HG02885 (cell line): ENCODE data around the gene KRT83.

Source experiments
- ATAC-seq: cut with Tn5 transposase; IDR thresholded peaks from one replicate; pipeline ENCODE4 v1.9.1; 2021; ENCODE audit warnings: mild to moderate bottlenecking; ENCODE audit not compliant: unreplicated experiment, poor library complexity

The KRT83 gene

GRCh38 chr12:52320784-52321400 is at the start of gene KRT83:
Gene KRT83, minus strand, starts transcription at chr12:52321398. Its CDS starts 63 bp downstream, at chr12:52321335.
- no peak for ATAC-seq

- no peak for ATAC-seq
Measured at GRCh38 chr12:52369809-52370208, 48.6 kb upstream of the KRT83 start.

- ATAC-seq: no peak
Measured at GRCh38 chr12:52369211-52369610, 48.0 kb upstream of the KRT83 start.

GRCh38 chr12:52368508-52368907 is 47.3 kb upstream of the KRT83 start:
- ATAC-seq: no peak

GRCh38 chr12:52367876-52368275 is 46.7 kb upstream of the KRT83 start:
- no peak for ATAC-seq

GRCh38 chr12:52366738-52367485 is 45.7 kb upstream of the KRT83 start, which contains the start of gene KRT85:
Gene KRT85, minus strand, starts transcription at chr12:52367481. Its CDS starts 76 bp downstream, at chr12:52367405.
- no peak for ATAC-seq

GRCh38 chr12:52364901-52365489 is 43.8 kb upstream of the KRT83 start:
- ATAC-seq: no peak

- no peak for ATAC-seq
Measured at GRCh38 chr12:52364061-52364460, 42.9 kb upstream of the KRT83 start.

- no peak for ATAC-seq
Measured at GRCh38 chr12:52363111-52363679, 42.0 kb upstream of the KRT83 start.

- no peak for ATAC-seq
Measured at GRCh38 chr12:52362118-52362726, 41.0 kb upstream of the KRT83 start.

GRCh38 chr12:52361553-52361952 is 40.4 kb upstream of the KRT83 start:
- no peak for ATAC-seq

GRCh38 chr12:52360663-52361271 is 39.6 kb upstream of the KRT83 start:
- ATAC-seq: no peak

GRCh38 chr12:52360106-52360662 is 39.0 kb upstream of the KRT83 start:
- ATAC-seq: no peak

GRCh38 chr12:52359621-52360061 is 38.4 kb upstream of the KRT83 start:
- no peak for ATAC-seq

GRCh38 chr12:52358575-52359350 is 37.6 kb upstream of the KRT83 start:
- peak; percentile 98 for ATAC-seq

- no peak for ATAC-seq
Measured at GRCh38 chr12:52356762-52357580, 35.8 kb upstream of the KRT83 start.

GRCh38 chr12:52356031-52356761 is 35.0 kb upstream of the KRT83 start:
- no peak for ATAC-seq

GRCh38 chr12:52355176-52355575 is 34.0 kb upstream of the KRT83 start:
- no peak for ATAC-seq
